GM19099 (cell line): ENCODE measurements around the gene BEX2.

ENCODE experiments used
- POLR2A ChIP-seq: IDR thresholded peaks from 3 replicates; pipeline ENCODE4 v1.6.1; 2011; ENCODE audit warnings: low read depth; ENCODE audit not compliant: insufficient read length; ENCODE audit errors: extremely low read depth

Gene BEX2

DNA sequence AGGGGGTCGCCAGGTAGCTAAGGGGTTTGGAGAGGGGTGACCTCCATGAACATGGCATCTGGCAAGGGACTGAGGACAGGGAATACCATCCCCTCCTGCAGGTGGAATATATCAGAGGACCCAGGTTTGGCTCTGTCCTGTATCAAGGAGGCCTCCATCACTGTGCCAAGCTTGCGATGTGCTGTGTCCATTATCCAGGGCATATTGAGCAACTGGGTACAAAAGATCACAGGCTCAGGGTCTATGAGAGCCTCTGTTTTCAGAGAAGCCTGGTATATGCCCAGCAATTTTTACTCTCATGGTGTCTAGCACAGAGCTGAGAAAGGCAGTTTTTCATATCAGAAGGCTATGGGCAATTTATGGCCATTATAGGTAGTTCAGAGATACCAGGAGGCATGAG, 17.7 kb downstream of the BEX2 start:
- no peak for TF ChIP-seq POLR2A

DNA sequence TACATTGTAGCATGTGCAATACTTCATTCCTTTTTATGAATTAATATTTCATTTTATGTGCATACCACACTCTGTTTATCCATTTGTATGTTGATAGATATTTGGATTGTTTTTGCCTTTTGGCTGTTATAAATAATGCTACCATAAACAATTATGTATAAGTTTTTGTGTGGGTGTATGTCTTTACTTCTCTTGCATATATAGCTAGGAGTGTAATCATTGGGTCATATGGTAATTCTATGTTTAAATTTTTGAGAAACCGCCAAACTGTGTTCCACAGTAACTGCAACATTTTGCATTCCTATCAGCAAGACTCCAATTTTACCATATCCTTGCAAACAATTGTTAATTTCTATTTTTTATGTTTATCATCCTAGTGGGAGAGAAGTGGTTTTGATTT, 31.2 kb downstream of the BEX2 start:
- no peak for TF ChIP-seq POLR2A

DNA sequence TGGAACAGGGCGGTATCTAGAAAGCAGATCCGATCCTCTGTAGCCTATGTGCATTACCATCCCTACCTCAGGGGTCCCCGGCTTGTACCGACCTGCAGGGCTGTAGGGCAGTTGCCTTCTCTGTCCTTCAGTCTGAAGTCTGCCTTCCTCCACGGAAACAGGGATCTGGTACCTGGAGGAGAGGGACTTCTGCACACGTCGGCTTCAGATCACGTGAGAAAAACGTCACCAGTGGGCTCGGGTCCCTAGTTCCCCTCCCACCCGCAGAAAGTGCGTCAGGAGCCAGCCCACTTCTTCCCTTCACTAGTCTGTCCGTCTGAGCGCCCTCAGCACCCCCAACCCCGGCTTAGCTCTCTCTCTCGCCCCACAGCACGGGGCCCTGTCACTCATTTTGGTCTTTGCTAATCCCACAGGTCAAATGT, 34.2 kb downstream of the BEX2 start, which contains the start of gene TCEAL5:
TSS of gene TCEAL5 (minus strand) at position 170 of the 422 bp plus-strand sequence. CDS start 2,187 bp downstream, outside the sequence.
- TF ChIP-seq POLR2A: no peak

DNA sequence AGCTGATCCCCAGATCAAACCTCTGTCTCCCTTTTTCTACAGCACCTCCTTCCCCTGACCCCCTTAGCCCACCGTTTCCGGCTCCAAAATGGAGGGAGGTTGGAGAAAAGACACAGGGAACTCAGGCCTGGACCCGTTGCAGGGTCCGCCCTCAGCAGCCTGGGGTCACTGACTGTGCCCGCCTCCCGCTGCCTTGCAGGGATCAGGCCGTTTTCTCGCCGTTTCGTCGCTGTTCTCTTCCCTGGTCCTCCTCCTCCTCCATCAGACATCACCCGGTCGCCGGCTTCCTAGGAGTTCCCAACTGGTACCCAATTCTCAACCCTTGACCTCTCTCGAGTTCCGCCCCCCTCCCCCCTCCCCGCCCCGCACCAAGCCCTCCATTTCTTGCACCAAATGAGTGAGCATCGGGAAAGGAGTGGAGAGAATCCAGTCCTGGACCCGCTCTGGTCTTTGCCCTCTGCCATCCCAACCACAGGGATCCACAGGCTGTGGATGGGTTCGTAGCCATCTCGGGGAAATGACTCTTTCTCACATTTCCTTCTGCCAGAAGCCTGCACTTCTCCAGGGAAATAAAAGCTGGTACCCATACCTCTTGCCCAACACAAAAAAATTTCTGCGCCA, 34.7 kb downstream of the BEX2 start:
- TF ChIP-seq POLR2A: no peak

DNA sequence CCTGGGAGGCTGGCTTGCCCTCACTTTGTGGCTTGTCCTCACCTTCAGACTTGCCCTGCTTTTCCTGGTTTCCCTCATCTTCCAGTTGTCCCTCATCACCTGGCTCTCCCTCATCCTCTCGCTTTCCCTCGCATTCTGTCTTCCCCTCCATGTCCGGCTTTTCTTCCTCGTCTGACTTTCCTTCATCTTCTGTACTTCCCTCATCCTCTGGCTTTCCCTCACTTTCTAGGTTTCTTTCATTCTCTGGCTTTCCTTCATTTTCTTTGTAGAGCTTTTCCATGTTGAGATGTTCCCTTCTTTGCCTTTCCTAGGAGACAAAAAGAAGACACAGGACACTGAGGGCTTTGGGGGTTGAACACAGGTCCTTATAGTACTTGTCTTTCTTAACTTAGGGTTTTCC, 36.5 kb downstream of the BEX2 start:
- no peak for TF ChIP-seq POLR2A
